ENCODE data around the gene SIN3A. TPM values are rescaled to one million over a fixed set of nuclear protein-coding genes. Genes with fewer than 3 reads are reported as not detected.

Gene SIN3A
- total and polyA plus RNA-seq, 2 of the 4 experiments (the other 2 are of a cell fraction) = 21.2 to 31.5 TPM

DNA sequence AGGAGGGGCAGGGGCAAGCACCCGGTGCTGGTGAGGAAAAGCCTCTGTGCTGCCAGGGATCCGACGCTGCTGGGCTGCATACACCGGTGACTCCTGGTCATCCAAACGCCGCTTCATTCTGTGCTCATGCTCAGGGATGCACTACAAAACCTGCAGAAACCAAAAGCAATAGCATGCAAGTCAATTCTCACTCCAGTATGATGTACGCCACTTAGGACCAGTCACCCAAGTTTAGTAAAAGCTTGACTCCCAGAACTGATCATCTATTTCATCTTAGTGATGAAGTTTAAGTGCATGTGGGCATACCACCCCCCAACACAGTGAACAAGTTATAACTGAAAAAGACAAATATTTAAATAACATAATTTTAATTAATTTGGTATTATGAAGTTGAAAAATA is 21.2 kb downstream of the SIN3A start:
- Histone ChIP-seq H2BK15ac (ENCODE audit: low read depth, low read length) (no peak overlapping the region), H2AK9ac (replicated peaks; ENCODE audit: low read depth, low read length, poor library complexity) (no peak overlapping the region), H2BK5ac (ENCODE audit: low read depth, low read length, poor library complexity, severe bottlenecking) (no peak overlapping the region), H3K56ac (ENCODE audit: extremely low read depth, insufficient read depth, low read length) (no peak overlapping the region), H3K79me1 (ENCODE audit: low read depth in 1 of 2, low read length in 2 of 2) (peaks cover 30 to 47% of the 10 kb centered on the region in 2 experiments), H3K23ac (ENCODE audit: low read depth, low read length) (no peak overlapping the region), H4K8ac (ENCODE audit: low read depth in 2 of 2, low read length in 2 of 2) (no peak overlapping the region; a peak in 1 of 4 replicates), H3K27ac (ENCODE audit: insufficient read depth, low read length) (no peak overlapping the region), H3K36me3 (ENCODE audit: control insufficient read depth, insufficient read depth, low read length) (peaks cover 21% of the 10 kb centered on the region), H3K4ac (ENCODE audit: low read depth, low read length) (no peak overlapping the region), H3K9ac (ENCODE audit: low read depth, low read length) (no peak overlapping the region), H4K5ac (ENCODE audit: low read depth, low read length) (no peak overlapping the region), H3K4me1 (ENCODE audit: control insufficient read depth, insufficient read depth, low read length) (peaks cover 6% of the 10 kb centered on the region; the same call in 1 of the 2 replicates), H4K20me1 (ENCODE audit: insufficient read depth, low read length) (peaks cover 20% of the 10 kb centered on the region; the same call in 1 of the 2 replicates), H3K9me3 (ENCODE audit: control insufficient read depth, insufficient read depth, low read length) (no peaks in the 10 kb centered on the region), H2AFZ (replicated peaks; ENCODE audit: low read length, poor library complexity) (no peak overlapping the region), H3K18ac (ENCODE audit: low read depth, low read length) (no peak overlapping the region), H3K4me2 (ENCODE audit: low read depth, low read length) (no peak overlapping the region), H3K4me3 (ENCODE audit: insufficient read depth, low read depth, low read length) (no peak overlapping the region), H3K27me3 (ENCODE audit: control insufficient read depth, insufficient read depth, low read length) (no peaks in the 10 kb centered on the region), H3K9me1 (ENCODE audit: insufficient read depth, low read length) (peaks cover 10% of the 10 kb centered on the region; the same call in 1 of the 2 replicates), H3K14ac (replicated peaks; ENCODE audit: low read depth, low read length) (no peak overlapping the region), H2BK120ac (ENCODE audit: low read depth, low read length) (no peak overlapping the region), H2BK20ac (ENCODE audit: low read depth, low read length) (no peak overlapping the region), H2AK5ac (ENCODE audit: low read depth, low read length) (no peak overlapping the region), H4K91ac (ENCODE audit: insufficient read depth, low read depth, low read length) (no peak overlapping the region)
- in situ Hi-C loops (cut with MboI; ENCODE audit: low sequenced_read_pairs) = no loop called here
- CTCF ChIA-PET = no interaction called here
- ATAC-seq (ENCODE audit: low read depth) (no peak), DNase-seq (no peak)
- intact Hi-C loops (cut with micrococcal nuclease) = no loop called here
- WGBS, 2 experiments (ENCODE audit: extremely low coverage in 2 of 2, insufficient read length in 1 of 2) = 94% methylated on average over 5 of the region's 7 CpGs; no CpG with 5 or more reads in 1 of the 2 experiments
- TF ChIP-seq USF2 (IDR thresholded peaks at IDR 0.05; ENCODE audit: low read depth, low read length) (no peak), RFX5 (IDR thresholded peaks at IDR 0.05; ENCODE audit: low read depth, low read length) (no peak), MAZ (IDR thresholded peaks at IDR 0.05; ENCODE audit: borderline replicate concordance, low read depth, low read length) (no peak), POLR2A (IDR thresholded peaks at IDR 0.05; ENCODE audit: low read depth, low read length) (no peak), CHD1 (IDR thresholded peaks at IDR 0.05; ENCODE audit: low read depth, low read length) (no peak), MAFK (IDR thresholded peaks at IDR 0.05; ENCODE audit: low read depth, low read length) (no peak), FOS (IDR thresholded peaks at IDR 0.05; ENCODE audit: low read depth, low read length) (no peak), BHLHE40 (IDR thresholded peaks at IDR 0.05; ENCODE audit: low read depth, low read length) (no peak), NFE2L2 (IDR thresholded peaks at IDR 0.05; ENCODE audit: low read depth, low read length) (no peak), MXI1 (IDR thresholded peaks at IDR 0.05; ENCODE audit: borderline replicate concordance, low read depth, low read length) (no peak), RCOR1 (IDR thresholded peaks at IDR 0.05; ENCODE audit: insufficient replicate concordance, low read length) (no peak), CEBPB (IDR thresholded peaks at IDR 0.05; ENCODE audit: low read depth, low read length) (no peak), SMC3 (IDR thresholded peaks at IDR 0.05; ENCODE audit: low read depth, low read length) (no peak), RAD21 (IDR thresholded peaks at IDR 0.05; ENCODE audit: low read length) (no peak), ELK1 (IDR thresholded peaks at IDR 0.05; ENCODE audit: borderline replicate concordance, low read depth, low read length) (no peak)
- TF ChIP-seq, protein P1, sequence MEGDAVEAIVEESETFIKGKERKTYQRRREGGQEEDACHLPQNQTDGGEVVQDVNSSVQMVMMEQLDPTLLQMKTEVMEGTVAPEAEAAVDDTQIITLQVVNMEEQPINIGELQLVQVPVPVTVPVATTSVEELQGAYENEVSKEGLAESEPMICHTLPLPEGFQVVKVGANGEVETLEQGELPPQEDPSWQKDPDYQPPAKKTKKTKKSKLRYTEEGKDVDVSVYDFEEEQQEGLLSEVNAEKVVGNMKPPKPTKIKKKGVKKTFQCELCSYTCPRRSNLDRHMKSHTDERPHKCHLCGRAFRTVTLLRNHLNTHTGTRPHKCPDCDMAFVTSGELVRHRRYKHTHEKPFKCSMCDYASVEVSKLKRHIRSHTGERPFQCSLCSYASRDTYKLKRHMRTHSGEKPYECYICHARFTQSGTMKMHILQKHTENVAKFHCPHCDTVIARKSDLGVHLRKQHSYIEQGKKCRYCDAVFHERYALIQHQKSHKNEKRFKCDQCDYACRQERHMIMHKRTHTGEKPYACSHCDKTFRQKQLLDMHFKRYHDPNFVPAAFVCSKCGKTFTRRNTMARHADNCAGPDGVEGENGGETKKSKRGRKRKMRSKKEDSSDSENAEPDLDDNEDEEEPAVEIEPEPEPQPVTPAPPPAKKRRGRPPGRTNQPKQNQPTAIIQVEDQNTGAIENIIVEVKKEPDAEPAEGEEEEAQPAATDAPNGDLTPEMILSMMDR (conservative IDR thresholded peaks at IDR 0.05; ENCODE audit: low read depth, low read length) = no peak
- no TSS peak for BruUV-seq (replicated peaks)
- POLR2A ChIA-PET (ENCODE audit: unreplicated experiment) = no interaction called here
- dilution Hi-C loops (cut with HindIII; ENCODE audit: low sequenced_read_pairs, unreplicated experiment) = no loop called here

Measured in IMR-90 (cell line).